DMS114 treated with DMSO at 0.1 percent for 48 hours (cell line): ENCODE data around the gene LBHD2.
"Not testable (repeated sequence)": the region's sequence is repeated elsewhere in the genome, so short reads cannot be mapped to it uniquely, and the experiment has no call there.

ENCODE experiments used
- DNase-seq: peaks from one replicate; lab custom pipeline; 2025; ENCODE audit not compliant: unreplicated experiment; lab: John Stamatoyannopoulos, UW

Gene LBHD2

DNA sequence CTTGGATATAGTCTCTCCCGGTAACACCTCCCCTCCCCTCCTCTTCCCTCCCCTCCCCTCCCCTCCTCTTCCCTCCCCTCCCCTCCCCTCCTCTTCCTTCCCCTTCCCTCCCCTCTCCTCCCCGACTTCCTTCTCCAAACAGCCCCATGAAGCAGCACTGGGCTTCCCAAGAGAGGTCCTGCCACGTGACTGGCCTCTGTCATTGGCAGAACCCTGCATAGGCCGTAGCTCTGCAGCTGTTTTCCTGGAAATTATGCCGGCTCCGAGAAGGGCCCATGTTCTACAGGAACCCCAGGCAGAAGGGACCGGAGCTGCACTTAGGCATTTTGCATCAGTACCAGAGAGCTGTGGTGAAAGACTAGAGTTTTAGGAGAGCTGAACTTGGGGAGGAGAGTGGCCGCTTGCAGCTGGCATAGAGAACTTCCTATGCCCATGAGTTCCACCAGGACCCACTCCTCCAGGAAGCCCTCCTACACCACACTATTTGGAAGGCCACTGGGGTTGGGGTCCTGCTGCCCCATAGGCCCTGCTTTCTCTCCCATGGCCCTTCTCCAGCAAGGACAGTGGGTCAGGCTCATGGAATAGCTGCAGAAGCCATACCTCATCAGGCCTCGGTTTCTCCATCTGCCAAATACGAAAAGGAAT lies 34.1 kb downstream of the LBHD2 start:
- no peak for DNase-seq

- DNase-seq, result no peak
Measured at GRCh38 chr14:103118663-103119404, 34.8 kb downstream of the LBHD2 start.

- DNase-seq, result not testable (repeated sequence)
Measured at GRCh38 chr14:103119527-103119926, 35.5 kb downstream of the LBHD2 start.

- DNase-seq, result no peak
Measured at GRCh38 chr14:103121121-103121845, 37.3 kb downstream of the LBHD2 start.

DNA sequence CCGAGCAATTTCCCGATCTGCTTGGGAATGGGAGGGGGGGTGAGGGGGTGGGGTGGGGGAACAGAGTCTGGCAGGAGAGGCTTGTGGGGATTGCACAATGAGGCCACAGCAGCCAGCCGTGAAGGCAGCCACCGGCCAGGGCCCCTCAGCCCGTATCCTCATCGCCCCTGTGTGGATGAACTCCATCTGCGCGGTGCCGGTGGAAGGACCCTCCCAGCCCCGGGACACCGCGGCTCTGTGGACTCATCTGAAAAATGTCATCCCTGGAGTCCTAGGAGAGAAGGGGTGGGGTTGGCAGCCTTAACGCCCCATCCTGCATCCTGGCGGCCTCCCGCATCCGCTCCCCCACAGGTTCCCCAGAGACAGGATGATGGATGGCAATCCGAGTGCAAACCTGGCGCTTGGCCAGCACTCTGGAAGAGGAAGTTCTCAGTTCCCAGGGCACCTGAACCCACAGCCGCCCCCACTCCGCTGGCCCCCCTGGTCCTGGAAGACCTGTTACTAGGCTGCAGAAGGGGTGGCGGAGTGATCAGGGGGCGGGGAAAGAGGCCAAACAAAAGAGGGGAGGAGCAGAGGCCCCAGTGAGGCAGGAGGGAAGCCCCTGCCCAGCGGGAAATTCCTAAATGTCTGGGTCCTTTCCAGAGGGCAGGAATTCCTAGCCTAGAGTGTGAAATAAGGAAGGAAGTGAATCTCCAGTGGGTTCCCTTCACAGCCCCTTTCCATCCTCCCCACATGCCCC lies 38.0 kb downstream of the LBHD2 start:
- DNase-seq, result no peak

- DNase-seq, result no peak
Measured at GRCh38 chr14:103122585-103122946, 38.6 kb downstream of the LBHD2 start.

DNA sequence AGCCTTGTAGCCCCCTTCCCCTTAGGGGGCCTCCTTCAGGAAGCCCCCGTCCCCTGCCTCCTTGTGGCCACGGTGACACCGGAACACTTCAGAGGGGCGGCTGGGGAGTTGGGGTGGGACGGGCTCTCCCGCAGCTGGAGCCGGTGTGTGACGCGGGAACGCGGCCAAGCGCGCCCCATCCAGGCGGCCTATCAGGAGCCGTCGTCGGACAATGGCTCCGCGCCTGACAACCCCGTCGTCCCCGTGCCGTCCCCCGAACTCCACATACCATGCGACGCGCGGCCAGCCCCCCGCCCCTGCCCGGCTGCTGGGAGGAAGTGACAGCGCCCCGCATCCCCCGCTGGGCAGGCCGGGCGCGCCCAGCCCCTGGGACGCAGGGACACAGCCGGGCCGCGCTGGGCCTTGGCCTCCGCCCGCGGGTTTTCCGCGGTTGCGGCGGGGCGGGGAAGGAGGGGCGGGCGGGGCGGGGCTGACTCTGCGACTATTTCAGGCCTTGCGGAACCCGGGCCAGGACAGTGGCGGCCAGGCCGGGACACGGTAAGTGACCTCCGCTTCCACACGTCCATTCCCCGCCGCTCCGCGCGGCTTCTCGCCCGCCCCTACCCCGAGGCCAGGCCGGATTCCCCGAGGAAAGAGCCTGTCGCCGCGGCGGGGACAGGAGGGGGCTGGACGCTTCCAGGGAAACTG lies 39.1 kb downstream of the LBHD2 start, which contains the start of gene TNFAIP2:
TNFAIP2 (plus strand) TSS at position 515 of the 687 bp plus-strand sequence. CDS start 2,997 bp downstream, outside the sequence.
- no peak for DNase-seq

DNA sequence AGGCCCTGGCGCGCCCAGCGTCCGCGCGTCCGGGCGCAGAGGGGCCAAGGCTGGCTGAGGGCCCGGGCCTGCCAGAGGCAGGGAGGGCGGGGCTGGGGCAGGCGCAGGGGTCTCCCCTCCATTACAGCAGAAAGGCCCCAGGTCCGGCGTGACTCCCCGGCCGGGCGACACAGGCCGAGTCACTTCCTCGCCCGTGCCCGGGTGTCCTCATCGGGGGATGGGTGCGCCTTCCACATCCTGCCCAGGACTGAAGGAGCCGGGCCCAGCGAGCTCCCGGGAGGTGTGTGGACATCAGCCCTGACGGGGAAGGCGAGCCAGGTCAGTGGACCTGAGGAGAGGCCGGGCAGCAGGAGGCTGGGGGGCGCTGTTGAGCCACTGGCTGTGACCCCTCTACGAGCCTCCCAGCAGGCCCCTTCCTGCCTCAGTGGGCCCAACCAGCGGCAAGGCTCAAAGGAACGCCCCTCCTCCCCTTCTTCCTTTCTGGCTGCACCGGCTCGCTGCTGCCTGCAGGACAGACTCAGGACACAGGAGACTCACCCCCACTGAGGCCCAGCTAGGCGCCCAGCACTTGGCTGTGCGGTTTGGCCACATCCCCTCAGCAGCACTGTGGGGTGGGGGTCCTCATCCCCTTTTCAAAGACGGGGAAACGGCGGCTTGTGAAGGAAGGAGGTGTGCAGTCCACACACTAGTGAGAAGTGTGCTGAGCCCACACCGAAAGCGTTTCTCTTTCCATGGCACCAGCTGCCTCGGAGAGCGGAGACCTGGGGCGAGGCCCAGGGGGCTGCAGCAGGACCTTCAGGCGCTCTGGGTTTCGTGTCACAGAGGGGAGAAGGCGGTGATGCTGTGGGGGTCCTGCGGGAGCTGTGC lies 39.9 kb downstream of the LBHD2 start:
- DNase-seq, result no peak

DNA sequence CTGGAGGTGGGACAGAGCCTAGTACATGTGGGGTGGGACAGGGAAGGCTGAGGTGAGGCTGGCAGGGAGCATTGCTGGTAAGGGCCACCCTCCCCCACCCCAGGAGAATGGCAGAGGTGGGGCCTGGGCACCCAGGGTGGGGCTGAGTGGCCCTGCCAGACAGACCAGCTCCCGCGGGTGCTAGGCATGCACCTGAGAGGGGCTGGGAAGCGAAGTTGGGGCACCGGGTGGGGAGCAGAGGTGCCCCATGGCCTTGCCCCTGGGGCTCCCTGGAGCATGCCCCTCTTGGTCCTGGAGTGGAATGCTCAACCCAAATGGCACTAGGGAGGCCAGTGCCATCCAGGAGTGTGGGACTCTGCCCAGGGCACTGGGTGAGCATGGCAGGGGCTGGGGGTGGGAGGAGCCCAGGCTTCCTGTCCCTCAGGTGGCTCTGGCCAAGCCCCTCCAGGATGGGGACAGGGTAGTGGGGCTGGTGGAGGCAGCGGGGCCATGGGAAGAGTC lies 40.5 kb downstream of the LBHD2 start:
- DNase-seq, result no peak

GRCh38 chr14:103125098-103126070 lies 41.4 kb downstream of the LBHD2 start:
- no peak for DNase-seq

- DNase-seq, result no peak
Measured at GRCh38 chr14:103126088-103126872, 42.3 kb downstream of the LBHD2 start.

DNA sequence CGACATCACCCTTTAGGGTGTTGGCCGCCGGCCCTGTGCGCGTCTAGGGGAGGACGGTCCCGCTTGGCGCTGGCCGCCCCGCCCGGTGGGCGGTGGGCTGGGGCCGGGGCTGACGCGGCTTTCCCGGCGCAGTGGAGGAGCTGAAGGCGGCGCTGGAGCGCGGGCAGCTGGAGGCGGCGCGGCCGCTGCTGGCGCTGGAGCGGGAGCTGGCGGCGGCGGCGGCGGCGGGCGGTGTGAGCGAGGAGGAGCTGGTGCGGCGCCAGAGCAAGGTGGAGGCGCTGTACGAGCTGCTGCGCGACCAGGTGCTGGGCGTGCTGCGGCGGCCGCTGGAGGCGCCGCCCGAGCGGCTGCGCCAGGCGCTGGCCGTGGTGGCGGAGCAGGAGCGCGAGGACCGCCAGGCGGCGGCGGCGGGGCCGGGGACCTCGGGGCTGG lies 42.9 kb downstream of the LBHD2 start:
- DNase-seq, result peak; percentile 9

- DNase-seq, result no peak
Measured at GRCh38 chr14:103127356-103127755, 43.3 kb downstream of the LBHD2 start.

- DNase-seq, result no peak
Measured at GRCh38 chr14:103127861-103128598, 44.0 kb downstream of the LBHD2 start.

- no peak for DNase-seq
Measured at GRCh38 chr14:103128631-103129300, 44.8 kb downstream of the LBHD2 start.

DNA sequence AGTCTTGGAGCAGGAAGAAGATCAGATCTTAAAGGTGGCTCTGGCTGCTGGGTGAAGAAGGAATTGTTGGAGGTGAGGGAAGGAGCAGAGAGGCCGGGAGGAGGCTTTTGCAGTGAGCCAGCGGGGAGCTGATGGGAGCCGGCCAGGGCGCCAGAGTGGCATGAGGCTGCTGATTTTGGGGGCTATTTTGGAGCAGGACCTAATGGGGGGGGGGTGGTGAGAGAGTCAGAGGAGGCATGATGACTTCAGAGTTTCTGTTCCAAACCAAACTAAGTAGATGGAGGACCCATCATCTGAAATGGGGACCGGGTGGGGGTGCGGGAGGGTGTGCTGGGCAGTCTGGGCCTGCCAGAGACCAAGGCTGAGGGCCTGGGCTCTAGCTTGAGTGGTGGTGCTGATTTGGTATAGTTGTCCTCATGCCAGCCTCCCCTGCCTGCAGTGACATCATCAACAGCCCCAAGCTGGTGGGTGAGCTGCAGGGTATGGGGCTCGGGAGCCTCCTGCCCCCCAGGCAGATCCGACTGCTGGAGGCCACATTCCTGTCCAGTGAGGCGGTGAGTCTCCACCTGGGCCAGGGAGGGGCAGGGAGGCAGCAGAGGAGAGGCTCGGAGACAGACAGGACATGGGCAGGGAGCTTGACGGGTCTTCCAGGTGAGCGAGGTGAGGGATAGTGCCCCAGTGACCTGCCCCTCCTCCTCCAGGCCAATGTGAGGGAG lies 45.4 kb downstream of the LBHD2 start:
- DNase-seq, result no peak
